Measurements from ENCODE around the gene BAZ1A. TPM values are rescaled to one million over a fixed set of nuclear protein-coding genes. Genes with fewer than 3 reads are reported as not detected.
A peak's percentile ranks its signal among the peaks of the same experiment; 100 is the strongest.

The BAZ1A gene
- total RNA-seq, 2 experiments from 2014 or later = 47.4 to 49.4 TPM

DNA sequence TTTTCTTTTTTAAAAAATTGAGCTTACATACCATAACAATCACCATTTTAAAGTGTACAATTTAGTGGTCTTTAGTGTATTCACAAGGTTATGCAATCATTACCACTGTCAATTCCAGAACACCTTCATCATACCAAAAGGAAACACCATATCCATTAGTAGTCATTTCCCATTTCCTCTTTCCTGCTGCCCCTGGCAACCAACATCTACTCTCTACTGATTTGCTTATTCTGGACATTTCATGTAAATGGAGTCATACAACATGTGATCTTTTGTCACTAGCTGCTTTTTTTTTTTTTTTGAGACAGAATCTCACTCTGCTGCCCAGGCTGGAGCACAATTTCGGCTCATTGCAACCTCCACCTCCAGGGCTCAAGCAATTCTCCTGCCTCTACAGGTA lies 93.9 kb downstream of the BAZ1A start:
- Mint-ChIP-seq H3K4me1 (ENCODE audit: low read depth) (no peaks in the 10 kb centered on the region), H3K36me3 (ENCODE audit: low read depth) (peaks cover 55% of the 10 kb centered on the region), H3K27ac (no peak overlapping the region), H3K4me3 (no peak overlapping the region), H3K27me3 (no peaks in the 10 kb centered on the region), H3K9me3 (no peaks in the 10 kb centered on the region)
- intact Hi-C loops (cut with micrococcal nuclease) = no loop called here
- POLR2A ChIA-PET = interaction anchor here (1.6 kb wide), 1 partner anchor 65 kb away, joined by 3 read pairs; no protein-coding TSS in a partner anchor
- TF ChIP-seq, protein P1, sequence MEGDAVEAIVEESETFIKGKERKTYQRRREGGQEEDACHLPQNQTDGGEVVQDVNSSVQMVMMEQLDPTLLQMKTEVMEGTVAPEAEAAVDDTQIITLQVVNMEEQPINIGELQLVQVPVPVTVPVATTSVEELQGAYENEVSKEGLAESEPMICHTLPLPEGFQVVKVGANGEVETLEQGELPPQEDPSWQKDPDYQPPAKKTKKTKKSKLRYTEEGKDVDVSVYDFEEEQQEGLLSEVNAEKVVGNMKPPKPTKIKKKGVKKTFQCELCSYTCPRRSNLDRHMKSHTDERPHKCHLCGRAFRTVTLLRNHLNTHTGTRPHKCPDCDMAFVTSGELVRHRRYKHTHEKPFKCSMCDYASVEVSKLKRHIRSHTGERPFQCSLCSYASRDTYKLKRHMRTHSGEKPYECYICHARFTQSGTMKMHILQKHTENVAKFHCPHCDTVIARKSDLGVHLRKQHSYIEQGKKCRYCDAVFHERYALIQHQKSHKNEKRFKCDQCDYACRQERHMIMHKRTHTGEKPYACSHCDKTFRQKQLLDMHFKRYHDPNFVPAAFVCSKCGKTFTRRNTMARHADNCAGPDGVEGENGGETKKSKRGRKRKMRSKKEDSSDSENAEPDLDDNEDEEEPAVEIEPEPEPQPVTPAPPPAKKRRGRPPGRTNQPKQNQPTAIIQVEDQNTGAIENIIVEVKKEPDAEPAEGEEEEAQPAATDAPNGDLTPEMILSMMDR (IDR thresholded peaks at IDR 0.05) = no peak
- DNase-seq (no peak), ATAC-seq (no peak)
- CTCF ChIA-PET = no interaction called here

DNA sequence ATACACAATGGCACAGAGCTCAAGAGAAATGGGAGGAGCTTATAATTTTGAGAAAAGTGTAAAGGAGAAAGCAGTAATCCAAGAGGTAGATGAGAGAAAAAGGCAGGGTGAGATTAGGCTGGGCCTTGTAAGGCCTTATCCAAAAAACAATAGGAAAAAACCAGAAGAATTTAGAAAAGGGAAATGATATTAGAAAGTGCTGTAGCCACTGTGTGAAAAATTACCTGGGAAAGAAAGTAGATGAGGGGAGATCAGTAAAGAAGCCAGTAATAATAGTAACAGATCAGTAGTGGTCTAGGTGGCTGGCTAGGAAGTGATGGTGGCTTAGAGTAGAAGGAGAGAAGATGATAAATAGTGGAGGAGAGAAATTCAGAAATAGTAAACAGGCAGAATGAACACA lies 94.5 kb downstream of the BAZ1A start:
- no peaks in the 10 kb centered on the region for H3K4me1 Mint-ChIP-seq (ENCODE audit: low read depth)
- H3K4me3 Mint-ChIP-seq = no peak overlapping the region
- H3K9me3 Mint-ChIP-seq = no peaks in the 10 kb centered on the region
- CTCF ChIA-PET = no interaction called here
- intact Hi-C loops (cut with micrococcal nuclease) = no loop called here
- no peaks in the 10 kb centered on the region for H3K27me3 Mint-ChIP-seq
- DNase-seq = no peak
- ATAC-seq = no peak
- peak overlapping the region; percentile 43 for H3K27ac Mint-ChIP-seq
- peaks cover 57% of the 10 kb centered on the region for H3K36me3 Mint-ChIP-seq (ENCODE audit: low read depth)
- TF ChIP-seq, protein P1 (IDR thresholded peaks at IDR 0.05) = no peak
- POLR2A ChIA-PET = interaction anchor here (1.6 kb wide), 1 partner anchor 64 kb away, joined by 3 read pairs; no protein-coding TSS in a partner anchor

DNA sequence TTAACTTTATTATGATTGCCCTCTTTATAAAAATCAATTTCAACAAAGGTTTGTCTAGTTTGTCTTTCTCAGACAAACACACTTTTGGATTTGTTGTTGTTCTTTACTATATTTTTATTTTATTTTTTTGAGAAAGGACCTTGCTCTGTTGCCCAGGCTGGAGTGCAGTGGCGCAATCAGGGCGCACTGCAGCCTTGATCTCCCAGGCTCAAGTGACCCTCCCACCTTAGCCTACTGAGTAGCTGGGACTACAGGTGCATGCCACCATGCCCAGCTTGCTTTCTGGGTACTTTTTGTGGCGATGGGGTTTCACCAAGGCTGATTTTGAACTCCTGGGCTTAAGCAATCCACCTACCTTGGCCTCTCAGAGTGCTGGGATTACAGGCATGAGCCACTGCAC lies 96.4 kb downstream of the BAZ1A start:
- DNase-seq = no peak
- H3K9me3 Mint-ChIP-seq = no peaks in the 10 kb centered on the region
- ChIA-PET POLR2A (interaction anchor here (1.1 to 1.5 kb wide), 2 partner anchors 10 to 11 kb away, joined by 3 to 4 read pairs; no protein-coding TSS in a partner anchor), CTCF (no interaction called here)
- no peaks in the 10 kb centered on the region for H3K27me3 Mint-ChIP-seq
- H3K36me3 Mint-ChIP-seq (ENCODE audit: low read depth) = peaks cover 59% of the 10 kb centered on the region
- H3K4me3 Mint-ChIP-seq = no peak overlapping the region
- intact Hi-C loops (cut with micrococcal nuclease) = no loop called here
- no peaks in the 10 kb centered on the region for H3K4me1 Mint-ChIP-seq (ENCODE audit: low read depth)
- no peak for ATAC-seq
- TF ChIP-seq, protein P1 (IDR thresholded peaks at IDR 0.05) = no peak
- H3K27ac Mint-ChIP-seq = no peak overlapping the region

DNA sequence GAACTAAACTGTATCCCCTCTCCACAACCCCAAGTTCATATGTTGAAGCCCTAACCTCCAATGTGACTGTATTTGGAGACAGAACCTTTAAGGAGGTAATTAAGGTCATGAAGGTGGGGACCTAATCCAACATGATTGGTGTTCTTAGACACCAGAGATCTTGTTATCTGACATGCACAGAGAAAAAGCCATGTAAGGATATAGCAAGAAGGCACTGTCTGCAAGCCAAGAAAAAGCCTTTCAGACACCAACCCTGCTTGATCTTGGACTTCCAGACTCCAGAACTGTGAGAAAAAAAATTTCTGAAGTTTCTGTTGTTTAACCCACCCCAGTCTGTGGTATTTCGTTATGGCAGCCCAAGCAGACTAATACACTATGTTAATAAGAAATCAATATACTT lies 98.5 kb downstream of the BAZ1A start:
- ChIA-PET POLR2A (no interaction called here), CTCF (no interaction called here)
- intact Hi-C loops (cut with micrococcal nuclease) = no loop called here
- H3K9me3 Mint-ChIP-seq = no peaks in the 10 kb centered on the region
- no peaks in the 10 kb centered on the region for H3K4me1 Mint-ChIP-seq (ENCODE audit: low read depth)
- peaks cover 52% of the 10 kb centered on the region for H3K36me3 Mint-ChIP-seq (ENCODE audit: low read depth)
- ATAC-seq (no peak), DNase-seq (no peak)
- no peak overlapping the region for H3K27ac Mint-ChIP-seq
- TF ChIP-seq, protein P1 (IDR thresholded peaks at IDR 0.05) = no peak
- H3K4me3 Mint-ChIP-seq = no peak overlapping the region
- no peaks in the 10 kb centered on the region for H3K27me3 Mint-ChIP-seq

DNA sequence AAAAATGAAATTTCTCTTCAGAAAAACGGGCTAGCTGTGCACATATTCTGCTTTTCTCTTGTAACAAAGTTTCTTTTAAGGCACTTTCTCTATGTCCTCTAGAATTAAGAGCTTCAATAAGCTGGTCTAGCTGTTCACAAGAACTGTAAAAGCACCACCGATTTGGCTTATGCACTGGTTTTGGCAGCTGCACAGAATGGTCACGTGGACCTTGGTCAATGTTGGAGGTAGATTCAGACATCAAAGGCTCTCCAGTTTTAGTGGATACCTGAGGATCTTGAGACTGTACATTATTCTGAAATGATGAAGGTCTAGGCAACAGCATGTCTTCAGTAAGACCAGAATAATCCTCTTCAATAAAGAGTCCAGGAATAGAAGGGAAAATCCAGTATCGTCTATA lies 99.2 kb downstream of the BAZ1A start:
- Mint-ChIP-seq H3K27me3 (no peaks in the 10 kb centered on the region), H3K36me3 (ENCODE audit: low read depth) (peaks cover 51% of the 10 kb centered on the region), H3K27ac (no peak overlapping the region), H3K4me1 (ENCODE audit: low read depth) (no peaks in the 10 kb centered on the region), H3K9me3 (no peaks in the 10 kb centered on the region), H3K4me3 (no peak overlapping the region)
- intact Hi-C loops (cut with micrococcal nuclease) = no loop called here
- CTCF ChIA-PET = no interaction called here
- TF ChIP-seq, protein P1 (IDR thresholded peaks at IDR 0.05) = no peak
- POLR2A ChIA-PET = no interaction called here
- ATAC-seq (no peak), DNase-seq (no peak)

All from activated CD8-positive, alpha-beta T cell treated with anti-CD3 and anti-CD28 coated beads for 36 hours (primary cell).